HepG2 (cell line): Measurements from ENCODE around the gene SMARCC1. TPM values are rescaled to one million over a fixed set of nuclear protein-coding genes. Genes with fewer than 3 reads are reported as not detected.

Experiments used
- CREBL2 ChIP-seq: sonication (generic); formaldehyde crosslinking; IDR thresholded peaks from 2 replicates; pipeline ENCODE4 v1.8.1; 2023; ENCODE audit warnings: missing genetic modification reagents, mild to moderate bottlenecking, borderline replicate concordance
- HOXA9 ChIP-seq: sonication (generic); formaldehyde crosslinking; IDR thresholded peaks from 2 replicates; pipeline ENCODE4 v1.8.1; 2022; ENCODE audit warnings: missing genetic modification reagents, mild to moderate bottlenecking, moderate library complexity, borderline replicate concordance
- MAFF ChIP-seq: IDR thresholded peaks from 2 replicates; pipeline ENCODE4 v1.6.1; 2011; ENCODE audit warnings: low read depth, low read length, improper control_type of control experiment
- MAFG ChIP-seq: sonication (generic); formaldehyde crosslinking; IDR thresholded peaks from 2 replicates; pipeline ENCODE4 v1.5.1; 2020; ENCODE audit warnings: mild to moderate bottlenecking, missing genetic modification reagents
- MBNL3 ChIP-seq: fragments of 250-450 bp; sonication (Bioruptor Pico); conservative IDR thresholded peaks from 2 replicates; pipeline ENCODE4 v1.8.0; 2022; ENCODE audit warnings: mild to moderate bottlenecking, inconsistent platforms
- MIER2 ChIP-seq: IDR thresholded peaks from 2 replicates; pipeline ENCODE4 v1.6.1; 2016; ENCODE audit warnings: missing biosample characterization, missing genetic modification reagents
- MYC ChIP-seq: sonication (generic); formaldehyde crosslinking; IDR thresholded peaks from 2 replicates; pipeline ENCODE4 v1.9.0; 2021; ENCODE audit warnings: missing genetic modification reagents, borderline replicate concordance
- PATZ1 ChIP-seq: sonication (generic); formaldehyde crosslinking; IDR thresholded peaks from 2 replicates; pipeline ENCODE4 v1.4.0; 2020; ENCODE audit warnings: missing genetic modification reagents
- PHB2 ChIP-seq: fragments of 450-650 bp; IDR thresholded peaks from 2 replicates; pipeline ENCODE4 v1.6.1; 2018; ENCODE audit not compliant: partially characterized antibody
- SRSF9 ChIP-seq: fragments of 200-400 bp; formaldehyde crosslinking; IDR thresholded peaks from 2 replicates; pipeline ENCODE4 v1.6.1; 2018; ENCODE audit warnings: borderline replicate concordance, mild to moderate bottlenecking, low read depth, low read length; ENCODE audit not compliant: insufficient read depth, poor library complexity, severe bottlenecking
- SSRP1 ChIP-seq: IDR thresholded peaks from 2 replicates; pipeline ENCODE4 v1.6.1; 2016; ENCODE audit warnings: control low read depth
- STAG1 ChIP-seq: sonication (generic); formaldehyde crosslinking; IDR thresholded peaks from 2 replicates; pipeline ENCODE4 v1.4.0; 2020; ENCODE audit warnings: missing genetic modification reagents
- TBP ChIP-seq: sonication (generic); formaldehyde crosslinking; IDR thresholded peaks from 2 replicates; pipeline ENCODE4 v1.5.0; 2020; ENCODE audit warnings: missing genetic modification reagents
- ZBTB37 ChIP-seq: sonication (generic); formaldehyde crosslinking; IDR thresholded peaks from 2 replicates; pipeline ENCODE4 v1.4.0; 2020; ENCODE audit warnings: mild to moderate bottlenecking, missing genetic modification reagents
- ZFP62 ChIP-seq: sonication (generic); formaldehyde crosslinking; IDR thresholded peaks from 2 replicates; pipeline ENCODE4 v1.4.0; 2020; ENCODE audit warnings: missing genetic modification reagents
- ZNF263 ChIP-seq: sonication (generic); formaldehyde crosslinking; IDR thresholded peaks from 2 replicates; pipeline ENCODE4 v1.4.0; 2020; ENCODE audit warnings: missing genetic modification reagents
- ZNF318 ChIP-seq: sonication (generic); formaldehyde crosslinking; IDR thresholded peaks from 2 replicates; pipeline ENCODE4 v1.4.0; 2020; ENCODE audit warnings: mild to moderate bottlenecking, missing genetic modification reagents
- ZNF672 ChIP-seq: sonication (generic); formaldehyde crosslinking; IDR thresholded peaks from 2 replicates; pipeline ENCODE4 v1.8.1; 2022; ENCODE audit warnings: missing genetic modification reagents
- ZNF768 ChIP-seq: sonication (generic); formaldehyde crosslinking; IDR thresholded peaks from 2 replicates; pipeline ENCODE4 v1.4.0; 2020; ENCODE audit warnings: missing genetic modification reagents
- polyA plus RNA-seq, 8 experiments: library from polyadenylated mRNA; depleted of rRNA in 3 of 8; stranded (reverse) in 7 of 8; unstranded in 1 of 8; fragments of >200 nt; fragmentation: Illumina TruSeq in 4 of 8; extraction: Trizol in 4 of 8; gene quantifications; 2 replicates each; pipeline versions ENCODE4 v1.2.1 to v1.2.3, GENCODE V29; 2011 to 2016; ENCODE audit warnings: low read depth in 4 of 8, missing spikeins in 1 of 8, mixed read lengths in 1 of 8; ENCODE audit not compliant: insufficient read depth in 1 of 8
- total RNA-seq, 5 experiments: library from RNA; depleted of rRNA; stranded (reverse); fragments of >200 nt; fragmentation: Illumina TruSeq; extraction: Trizol; gene quantifications; 2 replicates each; pipeline ENCODE4 v1.2.3, GENCODE V29; 2016; ENCODE audit warnings: low read depth in 1 of 5

Gene SMARCC1
- total and polyA plus RNA-seq, 2 of the 13 experiments (the other 11 are each of a cell fraction or from before 2014, with no cell fraction given): 47.9 to 58.4 TPM

- TF ChIP-seq ZNF318 (no peak), ZBTB37 (no peak), HOXA9 (no peak), MAFF (no peak), PHB2 (no peak), SSRP1 (CRISPR knock-in tag) (no peak), ZNF672 (CRISPR knock-in tag) (no peak; the same call in 1 of the 2 replicates), ZNF263 (CRISPR knock-in tag) (no peak), MAFG (CRISPR knock-in tag) (no peak), MYC (CRISPR knock-in tag) (no peak; the same call in none of the 2 replicates), CREBL2 (CRISPR knock-in tag) (0 out of 2 replicates have a peak, but pooled peaks have one; percentile 13), STAG1 (no peak), MBNL3 (no peak), SRSF9 (no peak), TBP (no peak), ZNF768 (CRISPR knock-in tag) (0 out of 2 replicates have a peak, but pooled peaks have one; percentile 9), MIER2 (CRISPR knock-in tag) (no peak), PATZ1 (CRISPR knock-in tag) (peak; percentile 20; the same call in 1 of the 2 replicates), ZFP62 (no peak)
Measured at GRCh38 chr3:47781685-47782445, at the start of gene SMARCC1 (continued).
